Activated T-helper 9 cell treated with anti-CD3 and anti-CD28 coated beads, Interleukin-2, amount 50 U/mL, for 16 hours (primary cell): Measurements from ENCODE around the gene UPP2.

Experiments used
- DNase-seq: peaks from one replicate; pipeline ENCODE4 v3.0.0-alpha.2; 2020; ENCODE audit warnings: low read depth

UPP2 gene

DNA sequence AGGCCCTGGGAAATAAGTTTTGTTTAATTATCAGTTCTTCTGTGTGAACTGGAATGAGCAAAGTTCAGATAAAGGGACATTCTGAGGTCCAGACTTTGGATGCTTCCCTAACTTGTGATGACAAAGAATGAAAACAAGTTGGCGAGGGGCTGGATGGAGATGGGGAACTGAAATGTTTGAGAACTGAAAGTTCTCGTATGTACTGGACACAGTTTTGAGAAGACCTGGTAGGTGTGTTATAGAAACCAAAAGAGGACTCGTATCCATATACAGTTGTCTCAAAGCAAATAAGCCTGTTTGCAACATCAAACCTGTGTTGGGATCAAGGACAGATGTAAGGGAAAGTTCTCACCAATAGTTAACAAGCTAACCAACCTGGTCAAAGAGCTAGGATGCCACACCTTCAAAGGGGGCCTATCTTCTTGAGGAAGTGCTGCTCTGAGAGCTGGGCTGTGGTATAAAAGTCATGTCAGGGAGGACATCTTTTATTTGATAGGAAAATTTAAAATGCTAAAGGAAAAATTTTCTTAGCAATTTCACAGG, at the start of gene UPP2:
Gene UPP2, plus strand, starts transcription at position 493 of the 543 bp plus-strand sequence. CDS start 188 bp downstream, outside the sequence.
- DNase-seq, result no peak

DNA sequence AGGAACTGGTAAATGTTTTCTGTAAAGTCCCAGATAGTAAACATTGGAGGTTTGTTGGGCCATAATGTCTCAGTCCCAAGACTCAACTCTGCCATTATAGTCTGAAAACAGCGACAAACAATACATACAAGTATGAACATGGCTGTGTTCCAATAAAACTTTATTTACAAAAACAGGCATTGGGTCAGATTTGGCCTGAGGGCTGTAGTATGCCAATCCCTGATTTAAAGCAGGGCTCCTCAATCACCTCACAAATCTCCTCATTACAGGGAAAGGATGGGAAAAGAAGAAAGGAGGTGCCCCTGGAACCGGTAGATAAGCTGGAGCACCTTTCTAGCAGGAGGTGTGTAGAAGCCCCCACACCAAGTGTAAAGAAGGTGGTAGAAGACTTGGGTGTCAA, 48.9 kb upstream of the UPP2 start:
- DNase-seq, result no peak

DNA sequence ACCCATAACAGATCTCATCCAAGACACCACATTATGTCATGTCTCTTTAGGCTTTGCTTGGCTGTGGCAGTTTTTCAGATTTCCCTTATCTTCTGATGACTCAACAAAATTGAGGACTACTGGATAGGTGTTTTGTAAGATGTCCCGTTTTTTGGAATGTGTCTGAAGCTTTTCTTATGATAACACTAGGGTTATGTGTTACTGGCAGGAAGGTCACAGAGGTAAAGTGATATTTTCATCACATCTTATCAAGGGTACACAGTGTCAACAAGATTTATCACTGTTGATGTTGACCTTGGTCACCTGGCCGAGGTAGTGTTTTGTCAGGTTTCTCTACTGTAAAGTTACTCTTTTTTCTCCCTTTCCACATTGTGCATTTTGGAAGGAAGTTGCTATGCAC, 44.8 kb upstream of the UPP2 start:
- no peak for DNase-seq

DNA sequence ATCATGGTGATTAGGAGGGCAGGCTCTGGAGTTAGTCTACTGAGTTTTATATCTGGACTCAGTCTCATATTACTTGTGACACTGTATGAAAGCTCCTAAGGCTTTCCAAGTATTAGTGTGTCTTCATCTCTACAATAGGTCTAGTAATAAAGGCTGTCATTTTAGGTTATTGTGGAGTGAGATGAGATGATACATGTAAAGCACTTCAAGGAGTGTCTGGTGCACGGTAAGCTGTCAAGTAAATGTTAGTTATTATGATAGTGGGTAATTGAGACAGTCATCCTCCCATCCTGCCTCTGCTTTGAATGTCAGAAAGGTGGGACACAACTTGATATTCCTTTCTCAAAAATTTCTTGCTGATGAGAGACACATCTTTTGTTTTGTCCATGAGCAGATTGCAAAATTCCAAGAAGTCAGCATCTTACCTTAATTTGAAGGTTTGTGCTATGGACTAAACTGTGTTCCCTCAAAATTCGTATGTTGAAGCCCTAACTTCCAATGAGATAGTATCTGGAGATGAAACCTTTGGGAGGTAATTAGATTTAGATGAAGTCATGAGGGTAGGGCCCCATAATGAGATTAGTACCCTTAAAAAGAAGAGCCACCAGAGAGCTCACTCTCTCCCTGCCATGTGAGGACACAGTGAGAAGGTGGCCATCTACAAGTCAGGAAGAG, 41.4 kb upstream of the UPP2 start:
- no peak for DNase-seq

DNA sequence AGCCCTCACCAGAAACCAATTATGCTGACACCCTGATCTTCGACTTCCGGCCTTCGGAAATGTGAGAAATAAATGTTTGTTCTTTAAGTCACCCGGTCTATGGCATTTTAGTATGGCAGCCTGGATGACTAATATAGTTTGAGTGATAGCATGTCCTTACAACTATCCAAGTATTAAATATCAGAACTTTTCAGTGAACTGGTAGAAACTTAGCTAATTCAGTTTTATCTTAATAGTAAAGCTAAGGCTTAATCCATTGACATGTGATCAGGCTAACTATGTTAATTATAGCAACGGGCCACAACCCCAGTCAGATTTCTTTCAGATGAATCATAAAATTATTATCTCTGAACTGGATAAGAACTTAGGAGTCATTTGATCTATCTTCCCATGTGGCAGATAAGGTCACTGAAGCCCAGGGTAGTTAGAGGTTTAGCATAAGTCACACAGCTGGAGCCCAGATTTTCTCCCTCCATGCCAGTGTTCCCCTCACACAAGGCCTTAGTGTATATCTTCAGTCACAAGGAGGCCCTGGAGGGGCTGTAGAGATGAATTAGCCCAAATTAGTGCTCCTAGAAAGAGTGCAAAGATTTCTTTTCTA, 40.7 kb upstream of the UPP2 start:
- no peak for DNase-seq

DNA sequence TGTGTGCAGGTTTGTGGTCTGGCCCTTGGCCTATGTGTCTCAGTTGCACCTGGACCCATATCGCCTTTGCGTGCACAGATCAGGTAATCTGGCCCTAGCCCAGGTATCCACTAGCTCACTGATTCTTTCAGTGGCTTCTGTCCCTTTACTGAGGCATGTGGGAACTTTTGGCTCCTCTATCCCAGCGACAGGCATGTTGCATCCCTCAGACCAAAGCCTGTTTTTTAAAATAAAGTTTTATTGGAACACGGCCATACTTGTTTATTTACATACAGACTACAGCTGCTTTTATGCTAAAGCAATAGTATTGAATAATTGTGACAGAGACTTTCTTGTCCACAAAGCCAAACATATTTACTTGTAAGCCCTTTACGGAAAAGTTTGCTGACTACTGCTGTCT, 39.9 kb upstream of the UPP2 start:
- no peak for DNase-seq

DNA sequence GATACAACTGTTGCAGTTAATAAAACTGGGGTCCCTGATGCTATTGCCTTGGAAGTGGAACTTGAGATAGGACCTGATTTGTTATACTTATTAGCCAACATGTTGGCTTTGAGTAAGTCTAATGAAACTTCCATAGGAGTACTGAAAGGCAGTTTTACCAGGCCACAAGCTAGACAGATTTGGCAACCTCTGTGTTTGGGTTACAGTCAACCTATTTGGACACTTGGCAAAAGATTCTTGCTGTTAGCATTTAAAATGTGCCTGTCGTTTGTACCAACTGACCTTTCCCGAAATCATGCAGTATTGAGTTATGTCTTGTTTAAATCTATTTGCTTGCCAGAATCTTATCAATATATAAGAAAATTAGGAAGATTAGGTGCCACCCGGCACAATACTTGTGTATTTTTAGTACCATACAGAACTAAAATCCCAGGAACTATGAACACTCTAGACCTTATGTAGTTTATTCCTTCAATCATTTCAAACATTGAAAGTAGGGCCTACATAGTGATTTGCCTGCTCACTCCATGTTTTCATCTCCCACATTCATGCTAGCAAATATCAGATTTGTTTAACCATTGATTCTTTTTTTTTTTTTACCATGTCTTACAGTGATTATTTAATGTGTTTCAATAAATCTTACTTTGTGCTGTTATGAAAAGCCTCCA, 35.5 kb upstream of the UPP2 start:
- DNase-seq, result no peak

DNA sequence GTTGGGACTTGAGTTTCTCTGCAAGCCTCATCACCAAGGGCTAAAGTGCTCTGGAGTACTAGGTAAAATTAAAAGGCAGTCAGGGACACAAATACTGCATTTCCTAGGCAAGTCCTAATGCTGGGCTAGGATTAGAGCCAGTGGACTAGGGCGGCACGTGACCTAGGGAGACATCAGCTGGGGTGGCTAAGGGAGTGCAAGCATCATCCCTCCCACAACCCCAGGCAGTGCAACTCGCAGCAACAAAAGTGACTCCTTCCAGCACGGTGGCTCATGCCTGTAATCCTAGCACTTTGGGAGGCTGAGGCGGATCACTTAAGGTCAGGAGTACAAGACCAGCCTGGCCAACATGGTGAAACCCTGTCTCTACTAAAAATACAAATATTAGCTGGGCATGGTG, 30.7 kb upstream of the UPP2 start:
- no peak for DNase-seq

DNA sequence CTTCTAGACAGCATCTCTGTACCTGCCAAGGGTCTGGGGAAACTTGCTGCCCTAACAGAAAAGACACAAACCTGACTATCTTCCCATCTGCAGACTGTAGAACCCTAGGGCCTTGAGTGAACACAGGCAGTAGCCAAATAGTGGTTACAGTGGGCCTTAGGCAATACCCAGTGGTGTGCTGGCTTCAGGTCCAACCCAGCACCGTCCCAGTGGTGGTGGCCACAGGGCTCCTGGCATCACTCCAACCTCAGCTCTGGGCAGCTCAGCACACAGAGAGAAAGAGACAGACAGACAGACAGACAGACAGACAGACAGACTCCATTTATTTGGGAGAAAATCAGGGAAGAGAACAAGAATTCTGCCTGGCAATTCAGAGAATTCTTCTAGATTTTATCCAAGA, 29.3 kb upstream of the UPP2 start:
- DNase-seq, result no peak

DNA sequence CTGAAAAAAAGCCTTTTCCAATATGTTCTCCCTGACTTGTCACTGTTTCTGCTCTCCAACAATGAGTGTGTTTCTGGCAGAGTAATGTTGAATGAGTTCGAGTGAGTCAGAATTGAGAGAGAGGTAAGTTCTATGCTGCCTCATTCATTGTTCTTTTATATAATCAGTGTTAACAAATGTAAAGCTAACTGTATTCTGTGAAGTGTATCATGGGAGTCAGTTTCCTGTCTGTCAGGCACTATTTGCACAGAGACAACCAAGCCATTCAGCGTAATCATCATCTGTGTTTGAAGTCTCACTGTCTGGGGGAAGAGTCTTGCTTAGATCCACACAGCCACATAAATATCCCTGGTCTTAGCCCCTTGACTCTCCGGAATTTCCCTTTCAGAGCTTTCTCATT, 22.0 kb upstream of the UPP2 start:
- DNase-seq, result no peak

DNA sequence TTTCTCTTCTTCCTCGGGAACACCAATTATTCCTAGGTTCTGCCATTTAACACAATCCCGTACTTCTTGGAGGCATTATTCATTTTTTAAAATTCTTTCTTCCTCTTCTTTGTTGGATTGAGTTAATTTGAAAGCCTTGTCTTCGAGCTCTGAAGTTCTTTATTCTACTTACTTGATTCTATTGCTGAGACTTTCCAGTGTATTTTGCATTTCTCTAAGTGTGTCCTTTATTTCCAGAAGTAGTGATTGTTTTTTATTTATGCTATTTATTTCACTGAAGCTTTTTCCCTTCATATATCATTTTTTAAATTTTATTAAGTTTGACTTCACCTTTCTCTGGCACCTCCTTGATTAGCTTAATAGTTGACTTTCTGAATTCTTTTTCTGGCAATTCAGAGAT, 13.6 kb upstream of the UPP2 start:
- no peak for DNase-seq

DNA sequence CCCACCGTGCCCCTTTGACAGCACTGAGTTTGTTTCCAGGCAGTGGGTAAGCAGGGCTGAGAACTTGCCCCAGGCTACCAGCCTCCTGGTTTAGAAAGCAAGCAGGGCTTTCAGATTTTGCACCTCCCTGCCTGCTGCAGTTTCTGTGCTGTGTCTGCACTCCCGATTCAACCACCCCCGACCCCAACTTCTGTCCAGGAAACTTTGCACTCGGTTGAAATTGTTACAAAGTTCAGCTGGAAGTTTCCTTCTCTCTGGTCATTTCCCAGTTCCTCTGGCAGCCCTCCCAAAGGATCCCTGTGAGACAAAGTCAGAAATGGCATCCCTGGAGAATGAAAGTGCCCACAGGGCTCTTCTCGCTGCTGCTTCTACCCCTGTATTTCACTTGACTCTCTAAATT, 12.4 kb upstream of the UPP2 start:
- DNase-seq, result no peak

DNA sequence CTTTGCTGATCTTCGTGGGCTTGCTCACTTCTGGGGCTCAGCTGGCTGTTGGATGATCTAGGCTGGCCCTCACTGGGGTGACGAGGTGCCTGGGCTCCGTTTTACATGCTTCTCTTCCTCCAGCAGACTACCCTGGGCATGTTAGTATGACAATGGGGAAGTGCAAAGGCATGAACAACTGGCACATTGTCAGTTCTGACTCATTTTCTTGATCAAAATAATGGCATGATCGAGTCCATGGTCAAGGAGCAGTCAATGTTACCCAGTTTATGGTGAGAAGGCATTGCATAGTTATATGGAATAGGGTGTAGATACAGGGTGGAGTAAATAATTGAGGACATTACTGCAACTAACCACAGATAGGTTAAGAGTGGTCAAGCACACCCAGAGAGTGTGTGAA, 10.0 kb upstream of the UPP2 start:
- DNase-seq, result no peak

DNA sequence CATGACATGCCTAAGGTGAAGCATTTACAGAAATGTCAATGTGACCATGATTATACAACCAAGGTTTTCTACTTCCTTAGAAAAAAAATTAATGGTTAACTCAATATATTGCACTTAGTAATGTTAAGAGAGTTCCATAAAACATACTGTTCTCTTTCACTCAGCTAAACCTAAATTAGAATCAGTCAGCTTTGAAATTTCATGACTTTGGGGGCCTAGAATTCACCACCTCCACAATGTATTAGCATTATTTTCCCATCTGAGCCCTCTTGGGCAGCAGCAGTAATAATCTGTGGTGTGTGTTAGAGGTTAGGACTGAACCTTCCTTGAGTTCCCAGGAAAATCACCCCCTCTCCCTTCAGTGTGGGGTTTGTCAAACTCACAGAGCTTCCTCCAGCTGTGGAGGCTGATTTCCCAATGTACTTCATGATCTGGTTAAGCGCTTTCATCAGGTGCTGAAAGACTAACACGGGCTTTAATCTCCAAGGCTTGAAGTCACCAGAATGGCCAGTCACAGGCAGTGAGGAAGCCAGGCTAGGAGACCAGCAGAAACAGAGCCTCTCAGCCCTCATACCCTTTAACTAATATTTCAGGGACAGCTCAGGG, 7.1 kb upstream of the UPP2 start:
- DNase-seq, result no peak

DNA sequence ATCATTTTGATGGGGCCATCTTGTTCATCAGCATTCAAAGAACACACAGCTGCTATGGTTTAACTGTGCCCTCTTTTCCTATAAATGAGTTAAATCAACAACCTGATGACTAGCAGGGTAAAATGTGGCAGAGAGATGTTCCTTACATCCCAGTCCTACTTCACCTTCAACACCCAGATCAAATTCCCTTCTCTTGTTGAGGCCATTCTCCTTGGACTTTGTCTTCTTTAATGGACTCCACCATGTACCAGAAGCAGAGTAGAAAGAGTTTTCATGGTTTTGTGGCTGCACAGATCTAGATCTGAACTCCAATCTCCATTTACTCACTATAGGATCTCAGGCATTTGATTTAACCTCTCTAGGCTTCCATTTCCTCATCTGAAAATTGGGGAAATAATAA, 6.4 kb upstream of the UPP2 start:
- no peak for DNase-seq

DNA sequence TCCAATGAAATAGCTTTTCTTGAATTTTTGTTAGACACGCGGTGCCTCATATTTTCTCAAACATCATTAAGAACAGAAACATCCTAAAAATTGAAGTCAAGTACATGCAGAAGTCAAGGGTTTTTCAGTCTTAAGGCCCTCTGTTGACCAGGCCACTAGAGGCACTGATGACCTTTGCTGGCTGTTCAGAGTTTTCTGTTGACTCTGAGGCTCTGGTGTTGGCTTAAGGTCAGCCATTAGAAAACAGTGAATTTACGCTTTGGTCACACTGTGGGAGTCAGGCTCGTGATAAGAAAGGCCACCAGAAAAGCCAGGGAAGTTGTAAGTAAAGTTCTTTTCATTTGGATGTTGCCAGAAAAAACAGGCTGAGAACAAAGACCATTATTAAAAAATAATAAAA, 5.8 kb upstream of the UPP2 start:
- DNase-seq, result no peak

DNA sequence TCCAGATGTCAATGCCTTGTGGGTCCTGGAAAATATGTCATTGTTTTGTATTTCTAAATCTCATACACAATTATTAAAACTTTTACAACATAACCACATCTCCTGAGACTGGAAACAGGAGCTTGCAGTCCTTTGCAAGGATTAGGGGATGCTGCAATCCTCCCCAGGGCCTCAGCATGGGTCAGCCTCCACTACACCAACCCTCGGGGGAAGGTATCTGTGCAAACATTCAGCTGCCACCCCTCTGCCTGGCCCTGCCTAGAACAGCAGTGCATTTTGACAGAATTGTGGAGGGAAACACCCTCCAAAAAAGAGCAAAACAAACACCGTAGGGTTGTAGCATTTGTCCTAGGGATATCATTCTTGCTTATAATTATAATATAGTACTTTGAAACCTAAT, 4.2 kb upstream of the UPP2 start:
- DNase-seq, result no peak

DNA sequence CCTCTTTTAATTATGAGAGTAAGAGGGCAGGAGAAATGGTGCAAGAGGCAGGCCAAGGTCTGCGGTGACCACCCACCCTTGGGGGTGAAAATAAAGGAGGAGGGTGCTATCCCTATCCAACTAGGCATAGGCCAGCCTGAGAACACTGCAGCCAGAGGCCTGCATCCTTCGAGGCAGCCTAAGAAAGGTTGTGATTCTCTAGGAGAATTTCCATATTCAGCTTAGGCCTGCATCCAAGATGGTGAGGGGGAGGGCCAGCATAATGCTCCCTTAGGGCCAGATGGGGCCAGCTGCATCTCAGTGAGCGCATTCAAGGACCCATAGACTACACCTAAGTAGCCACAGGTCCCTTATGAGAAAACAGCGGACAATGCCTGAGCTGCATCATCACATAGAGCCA, 3.5 kb upstream of the UPP2 start:
- DNase-seq, result no peak

DNA sequence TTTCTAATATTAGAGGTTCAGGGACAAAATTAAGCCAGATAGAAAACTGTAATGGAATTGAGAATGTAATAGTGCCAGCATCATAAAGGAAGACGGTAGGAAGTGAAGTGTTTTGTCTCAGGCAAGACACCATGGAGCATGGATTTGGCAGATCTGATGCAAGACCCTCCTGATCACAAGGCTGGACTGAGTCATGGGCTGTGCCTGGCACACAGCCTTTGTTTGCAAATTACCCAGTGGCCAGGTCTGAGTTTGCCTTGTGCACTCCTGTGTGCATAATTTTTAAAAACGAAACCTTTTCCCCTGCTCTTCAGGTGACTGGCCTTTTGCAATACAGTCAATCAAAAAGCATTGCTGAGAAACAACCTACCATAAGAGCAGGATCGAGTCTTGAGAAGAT, 2.0 kb upstream of the UPP2 start:
- DNase-seq, result no peak

DNA sequence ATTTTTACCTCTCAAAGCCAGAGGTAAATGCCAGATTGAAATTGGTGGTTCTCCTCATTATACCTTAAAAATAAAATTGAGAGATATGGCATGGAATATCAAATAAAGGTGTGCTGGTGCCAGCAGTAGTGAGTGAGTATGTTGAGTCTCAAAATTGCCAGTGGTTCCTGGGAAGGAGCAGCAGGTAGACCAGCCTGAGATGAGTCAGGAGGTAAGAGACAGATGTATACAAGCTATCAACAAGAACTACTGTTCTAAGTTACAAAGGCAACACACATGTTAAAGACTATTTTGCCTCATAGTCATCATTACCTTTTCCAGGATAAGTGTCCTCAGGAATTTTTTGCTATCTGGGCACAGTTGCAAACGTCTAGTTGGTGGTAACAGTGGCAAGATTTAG, 1.3 kb upstream of the UPP2 start:
- DNase-seq, result no peak

DNA sequence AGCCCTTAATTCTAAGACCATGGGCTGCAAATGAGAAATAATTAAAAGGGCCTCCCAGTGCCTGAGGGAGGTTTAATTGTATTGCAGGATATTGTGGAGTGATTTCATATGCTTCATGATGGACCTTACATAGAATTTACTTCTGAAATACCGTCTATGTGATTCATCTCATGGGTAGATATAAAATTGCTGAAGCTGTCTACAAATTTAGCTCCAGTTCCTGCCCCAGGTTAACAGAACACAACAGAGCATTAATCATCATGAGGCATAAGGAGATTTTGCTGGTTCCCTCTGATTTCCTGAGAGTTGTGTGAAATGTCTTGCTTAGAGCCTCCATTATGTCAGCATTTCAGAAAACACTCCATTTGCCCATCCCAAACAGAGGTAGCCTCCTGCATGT, 770 bp downstream of the UPP2 start:
- no peak for DNase-seq

DNA sequence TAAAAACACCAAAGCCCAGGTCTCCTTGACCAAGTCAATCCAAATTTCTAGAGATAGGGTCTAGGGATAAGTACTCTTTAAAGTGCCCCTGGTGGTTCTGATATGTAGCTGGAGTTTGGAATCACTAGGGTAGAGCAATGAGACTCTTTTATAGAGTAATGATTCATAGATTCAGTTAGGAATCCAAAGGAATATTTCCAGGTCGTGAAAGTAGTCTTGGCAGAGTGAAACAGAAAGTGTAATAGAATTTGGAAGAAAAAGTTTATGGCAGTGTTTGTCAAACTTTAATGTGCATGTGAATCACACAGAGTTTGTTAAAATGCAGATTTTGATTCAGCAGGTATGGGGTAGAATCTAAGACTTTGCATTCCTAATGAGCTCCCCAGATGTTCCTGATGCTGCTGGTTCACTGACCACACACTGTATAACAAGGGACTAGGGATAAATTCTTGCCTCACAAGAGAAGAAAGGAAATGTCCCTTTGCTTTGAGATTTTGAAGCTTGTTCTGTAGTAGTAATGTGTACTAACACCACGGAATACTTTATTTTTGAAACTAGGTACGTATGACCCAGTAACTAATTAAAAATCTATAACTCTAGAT, 1.8 kb downstream of the UPP2 start:
- no peak for DNase-seq

DNA sequence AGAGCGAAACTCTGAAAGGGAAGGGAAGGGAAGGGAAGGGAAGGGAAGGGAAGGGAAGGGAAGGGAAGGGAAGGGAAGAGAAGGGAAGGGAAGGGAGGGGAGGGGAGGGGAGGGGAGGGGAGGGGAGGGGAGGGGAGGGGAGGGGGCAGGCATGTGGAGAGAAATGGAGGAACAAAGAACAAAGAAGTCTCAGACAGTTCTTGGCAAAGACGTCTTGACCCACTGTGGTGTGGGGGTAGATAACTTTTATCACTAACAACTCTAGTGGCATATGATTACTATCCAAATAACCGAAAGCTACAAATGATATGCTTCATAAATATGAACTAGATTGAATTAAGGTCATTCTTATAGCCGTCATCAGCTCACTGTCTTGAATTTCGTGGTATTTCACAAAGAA, 3.2 kb downstream of the UPP2 start:
- DNase-seq, result no peak
